Tibial nerve (tissue), 4 donors: ENCODE results near the gene DCTN3.

Source experiments
- CTCF ChIP-seq, 5 experiments: fragments of 200-600 bp in 3 of 5; fragments of 450-650 bp in 2 of 5; sonication (generic) in 3 of 5; IDR thresholded peaks; one replicate each; pipeline ENCODE4 v1.5.1; 2016 to 2019; ENCODE audit warnings: antibody characterized with exemption in 5 of 5, mild to moderate bottlenecking in 3 of 5, moderate library complexity in 2 of 5
- EP300 ChIP-seq, 2 donors: sonication (generic); formaldehyde crosslinking; IDR thresholded peaks; one replicate each; pipeline ENCODE4 v1.6.1; 2017; ENCODE audit warnings: antibody characterized with exemption in 2 of 2, mild to moderate bottlenecking in 1 of 2
- POLR2A ChIP-seq, 2 donors: fragments of 450-650 bp; IDR thresholded peaks; one replicate each; pipeline ENCODE4 v1.6.1; 2017; ENCODE audit warnings: antibody characterized with exemption in 2 of 2, mild to moderate bottlenecking in 2 of 2, moderate library complexity in 2 of 2

- TF ChIP-seq CTCF (IDR thresholded peaks at IDR 0.05) = no peak
- TF ChIP-seq POLR2A (IDR thresholded peaks at IDR 0.05) = no peak
- no peak for TF ChIP-seq EP300 (IDR thresholded peaks at IDR 0.05)
Measured at GRCh38 chr9:34635556-34635955, 15.3 kb upstream of the DCTN3 start.
